K562 (cell line): Measurements from ENCODE around the gene ADAMTSL3.

Experiments
- GATAD2B ChIP-seq: fragments of 450-650 bp; IDR thresholded peaks from 2 replicates; pipeline ENCODE4 v1.6.1; 2017; ENCODE audit warnings: mild to moderate bottlenecking, borderline replicate concordance
- RB1 ChIP-seq: fragments of 450-650 bp; IDR thresholded peaks from 2 replicates; pipeline ENCODE4 v1.6.1; 2017; ENCODE audit warnings: low read depth, mild to moderate bottlenecking
- ZNF134 ChIP-seq: fragments of 250-450 bp; sonication (Bioruptor Pico); conservative IDR thresholded peaks from 2 replicates; pipeline ENCODE4 v1.4.0; 2020
- ZNF184 ChIP-seq: sonication (generic); formaldehyde crosslinking; IDR thresholded peaks from 2 replicates; pipeline ENCODE4 v1.5.0; 2020; ENCODE audit warnings: missing genetic modification reagents

DNA sequence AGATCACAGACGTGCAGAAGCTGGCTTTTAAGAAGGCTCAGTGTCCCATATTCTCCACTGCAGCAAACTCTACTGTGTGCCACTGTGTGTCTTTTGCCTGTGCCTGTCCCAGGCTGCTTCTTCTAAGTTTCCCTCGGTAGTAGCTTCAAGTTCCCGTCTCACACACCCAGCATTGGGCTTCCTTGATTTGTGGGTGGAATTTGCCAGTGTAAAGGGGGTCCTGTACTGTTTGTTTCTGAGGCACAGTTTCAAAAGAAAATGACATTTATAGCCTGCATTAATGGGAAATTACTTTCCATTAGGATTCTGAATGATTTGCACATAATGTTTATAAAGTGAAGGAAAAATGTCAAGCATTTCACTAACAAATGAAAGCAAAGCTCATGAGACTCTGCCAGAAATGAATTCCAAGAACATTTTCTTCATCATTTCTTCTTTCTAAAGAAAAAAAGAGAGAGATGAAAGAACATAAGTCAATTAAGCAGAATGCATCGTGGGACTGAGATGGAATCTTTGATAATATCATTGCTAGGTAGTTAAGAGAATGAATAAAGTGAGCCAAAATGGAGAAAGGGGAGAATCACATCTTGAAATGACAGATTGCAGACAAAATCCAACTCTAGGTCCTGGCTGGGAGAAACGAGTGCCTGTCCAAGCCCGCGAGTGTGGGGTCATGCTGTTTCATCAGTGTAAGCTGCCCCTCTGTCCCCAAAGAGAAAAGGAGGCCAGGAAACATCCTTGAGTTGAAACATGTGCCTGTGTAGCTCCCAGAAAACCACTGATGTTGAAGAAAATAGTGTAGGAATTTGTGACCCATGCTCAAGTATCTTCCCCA lies 48.6 kb upstream of the ADAMTSL3 start:
- TF ChIP-seq RB1 (no peak), ZNF134 (CRISPR knock-in tag) (no peak), GATAD2B (no peak), ZNF184 (no peak)
